GM18861 (cell line): ENCODE results near the gene GART.

Source experiments
- ATAC-seq: cut with Tn5 transposase; IDR thresholded peaks from one replicate; pipeline ENCODE4 v1.9.1; 2021; ENCODE audit not compliant: unreplicated experiment

Gene GART

GRCh38 chr21:33554236-33554981 lies 12.5 kb upstream of the GART start:
- no peak for ATAC-seq

- no peak for ATAC-seq
Observed at GRCh38 chr21:33552999-33553598, 11.2 kb upstream of the GART start.

- no peak for ATAC-seq
Observed at GRCh38 chr21:33552093-33552998, 10.4 kb upstream of the GART start.

- no peak for ATAC-seq
Observed at GRCh38 chr21:33551664-33552063, 9.7 kb upstream of the GART start.

- ATAC-seq = no peak
Observed at GRCh38 chr21:33550772-33551660, 9.1 kb upstream of the GART start.

GRCh38 chr21:33549848-33550771 lies 8.2 kb upstream of the GART start:
- no peak for ATAC-seq

- ATAC-seq = no peak
Observed at GRCh38 chr21:33546086-33546485, 4.2 kb upstream of the GART start.

GRCh38 chr21:33544451-33545195 lies 2.7 kb upstream of the GART start:
- ATAC-seq = no peak

- no peak for ATAC-seq
Observed at GRCh38 chr21:33543505-33544129, 1.7 kb upstream of the GART start.

GRCh38 chr21:33542640-33543504 lies 955 bp upstream of the GART start, which contains the start of gene SON:
TSS of gene SON (plus strand) at chr21:33543038. CDS start at chr21:33543093, 55 bp downstream.
- ATAC-seq = peak; percentile 84

GRCh38 chr21:33541105-33541711 lies 709 bp downstream of the GART start:
- no peak for ATAC-seq

- ATAC-seq = no peak
Observed at GRCh38 chr21:33540711-33541104, 1.2 kb downstream of the GART start.

GRCh38 chr21:33539616-33540015 lies 2.3 kb downstream of the GART start:
- no peak for ATAC-seq

- no peak for ATAC-seq
Observed at GRCh38 chr21:33537212-33537611, 4.7 kb downstream of the GART start.

- no peak for ATAC-seq
Observed at GRCh38 chr21:33531007-33531406, 10.9 kb downstream of the GART start.

- ATAC-seq = no peak
Observed at GRCh38 chr21:33522953-33523349, 19.0 kb downstream of the GART start.
